IPS-18c (cell line): ENCODE results near the gene ZBTB20.

ENCODE experiments used
- H3K4me3 ChIP-seq: 2 replicates; pipeline ENCODE4 v1.7.0; 2013; ENCODE audit warnings: low read depth, mild to moderate bottlenecking, low read length, moderate library complexity; ENCODE audit not compliant: insufficient read depth
- H3K9me3 ChIP-seq: one replicate; pipeline ENCODE4 v1.6.1; 2013; ENCODE audit warnings: mild to moderate bottlenecking, low read length, moderate library complexity; ENCODE audit not compliant: control insufficient read depth, insufficient read depth

Gene ZBTB20

DNA sequence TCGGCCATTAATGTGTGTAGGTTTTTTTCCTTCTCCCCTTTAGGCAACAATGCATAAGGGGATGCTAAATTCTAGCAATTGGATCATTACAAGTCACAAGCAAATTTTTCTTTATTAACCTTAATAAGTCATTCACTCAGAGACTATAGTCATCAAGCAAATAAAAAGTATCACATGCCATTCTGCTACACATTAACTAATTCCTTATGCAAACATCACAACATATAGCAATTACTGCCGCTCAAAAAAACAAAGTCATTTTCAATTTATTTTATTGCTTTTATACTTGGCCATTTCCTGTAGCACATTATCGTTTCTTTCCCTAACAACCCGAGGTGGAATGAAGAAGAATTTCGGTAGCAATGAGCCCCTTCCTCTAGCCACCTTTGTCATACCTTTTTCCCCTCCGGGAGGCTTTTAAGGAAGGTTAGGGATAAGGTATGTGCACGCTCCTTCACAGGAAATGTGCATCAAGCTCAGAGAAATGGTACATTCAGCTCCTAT lies 432.1 kb downstream of the ZBTB20 start:
- Histone ChIP-seq H3K4me3 (no peak overlapping the region), H3K9me3 (no peaks in the 10 kb centered on the region)

DNA sequence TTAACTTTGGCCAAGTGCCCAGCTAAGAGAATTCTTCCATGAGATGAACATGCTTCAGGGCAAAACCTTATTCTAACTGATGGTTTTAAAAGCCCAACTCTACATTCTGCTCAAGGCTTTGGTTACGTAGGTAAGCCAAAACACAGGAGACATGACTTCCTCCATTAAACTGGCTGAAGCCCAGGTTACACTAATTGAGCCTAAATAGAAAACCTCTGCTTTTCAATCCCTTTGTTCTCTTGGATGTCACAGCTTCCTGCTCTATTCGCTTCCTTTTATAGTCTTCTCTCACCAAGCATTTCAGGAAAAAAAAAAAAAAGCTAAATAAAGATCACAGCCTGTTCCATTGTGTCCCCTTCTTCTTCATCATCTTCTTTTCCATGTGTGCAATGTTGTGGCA lies 432.9 kb downstream of the ZBTB20 start:
- no peak overlapping the region for H3K4me3 ChIP-seq
- no peaks in the 10 kb centered on the region for H3K9me3 ChIP-seq

DNA sequence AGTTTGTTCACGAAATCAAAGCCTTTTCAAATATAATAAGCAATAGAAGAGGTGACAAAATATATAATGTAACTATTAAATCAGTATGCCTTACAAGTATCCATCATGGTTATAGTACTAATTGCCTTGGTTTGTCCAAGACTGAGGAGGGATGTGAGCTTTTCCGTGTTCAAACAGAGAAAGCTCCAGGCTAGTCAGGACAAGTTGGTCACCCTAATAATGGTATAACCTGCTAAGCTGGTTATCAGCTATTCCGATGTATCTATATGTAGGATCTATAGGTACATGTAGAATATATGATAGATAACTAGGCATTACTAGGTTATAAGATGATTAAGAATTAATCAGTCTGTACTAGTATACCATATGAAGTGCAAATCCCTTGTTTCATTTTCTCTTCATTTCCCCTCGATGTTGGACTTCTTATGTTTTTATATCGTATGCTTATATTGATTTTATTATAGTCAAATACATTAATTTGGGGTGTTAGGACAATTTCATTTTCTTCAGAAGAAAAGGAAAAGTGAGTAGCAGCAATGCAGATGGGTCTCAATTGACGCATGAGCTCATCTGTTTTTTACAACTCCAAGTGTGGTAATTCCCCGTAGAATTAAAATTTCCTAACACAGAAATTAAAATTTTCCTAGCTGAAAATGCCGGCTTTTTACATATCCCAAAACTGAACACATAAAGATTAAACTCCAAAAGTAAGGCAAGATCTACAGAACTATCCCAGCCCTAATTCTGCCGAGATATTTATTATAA lies 434.2 kb downstream of the ZBTB20 start:
- no peak overlapping the region for H3K4me3 ChIP-seq
- no peaks in the 10 kb centered on the region for H3K9me3 ChIP-seq

DNA sequence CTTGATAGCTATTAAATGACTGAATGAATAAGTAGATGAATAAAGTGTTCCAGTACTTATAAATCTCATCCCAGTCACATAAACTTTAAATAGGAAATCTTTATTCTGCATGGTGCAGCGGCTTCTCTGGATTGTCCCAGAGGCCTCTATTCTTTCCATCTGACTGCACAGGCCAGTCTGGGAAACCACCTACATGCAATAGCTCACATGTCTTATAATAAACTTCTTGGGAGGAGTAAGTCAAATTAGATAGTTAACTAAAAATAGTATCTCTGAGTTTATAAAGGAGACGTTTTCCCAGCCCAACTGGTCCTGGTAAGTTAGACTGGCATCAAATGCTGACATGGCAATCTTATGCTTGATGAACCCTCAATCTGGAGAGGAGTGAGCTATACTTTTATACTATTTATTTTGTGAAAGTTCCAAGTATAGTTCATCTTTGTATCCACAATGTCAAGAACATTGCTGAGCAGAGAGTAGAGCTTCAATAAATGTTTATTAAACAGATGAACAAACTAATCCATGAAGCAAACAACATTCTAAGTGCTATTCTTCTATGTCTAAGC lies 435.7 kb downstream of the ZBTB20 start:
- H3K4me3 ChIP-seq, result no peak overlapping the region
- no peaks in the 10 kb centered on the region for H3K9me3 ChIP-seq

DNA sequence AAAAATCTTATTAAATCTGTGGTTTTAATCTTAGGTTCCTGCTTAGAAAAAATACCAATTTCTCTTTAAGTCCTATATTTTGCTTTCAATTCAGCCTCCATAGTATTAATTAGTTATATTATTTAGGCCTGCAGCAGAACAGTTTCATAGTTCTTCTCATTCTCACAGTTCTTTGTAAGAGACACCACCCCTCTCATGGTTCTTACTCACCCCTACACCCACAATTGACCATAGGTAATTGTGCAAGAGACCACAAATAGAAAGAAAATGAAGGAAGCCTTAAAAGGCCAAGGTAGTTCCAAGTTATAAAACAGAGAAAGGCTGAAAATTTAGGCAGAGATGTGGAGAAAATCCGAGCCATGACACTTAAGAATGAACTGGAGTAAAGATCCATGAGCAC lies 438.0 kb downstream of the ZBTB20 start:
- no peaks in the 10 kb centered on the region for H3K9me3 ChIP-seq
- H3K4me3 ChIP-seq, result no peak overlapping the region

DNA sequence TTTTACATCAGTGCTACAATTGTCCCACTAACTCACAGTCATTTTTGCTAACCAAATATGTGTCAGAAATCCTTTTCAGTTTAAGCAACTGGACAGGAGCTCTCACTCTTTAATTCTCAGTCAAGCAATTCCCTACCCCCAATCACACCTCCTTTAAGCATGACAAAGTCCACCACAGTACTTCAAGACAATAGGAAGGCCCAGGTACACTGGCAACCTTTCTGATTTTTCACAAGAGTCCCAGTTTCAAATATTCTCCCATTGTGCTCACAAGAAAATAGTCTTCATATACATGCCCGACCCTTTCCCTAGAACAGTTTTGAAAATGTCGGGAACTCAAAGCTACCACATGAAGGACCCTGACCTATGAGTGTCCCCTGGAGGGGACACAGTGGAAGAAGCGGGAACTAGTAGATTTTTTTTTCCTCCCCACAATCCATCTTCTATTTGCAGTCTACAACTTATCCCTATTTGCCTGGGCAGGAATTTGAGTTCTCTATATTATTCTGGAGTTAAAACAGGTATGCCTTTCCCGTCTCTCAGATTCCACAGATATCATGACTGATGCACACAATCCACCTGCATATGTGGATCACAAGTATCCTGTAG lies 439.7 kb downstream of the ZBTB20 start:
- Histone ChIP-seq H3K9me3 (no peaks in the 10 kb centered on the region), H3K4me3 (no peak overlapping the region)

DNA sequence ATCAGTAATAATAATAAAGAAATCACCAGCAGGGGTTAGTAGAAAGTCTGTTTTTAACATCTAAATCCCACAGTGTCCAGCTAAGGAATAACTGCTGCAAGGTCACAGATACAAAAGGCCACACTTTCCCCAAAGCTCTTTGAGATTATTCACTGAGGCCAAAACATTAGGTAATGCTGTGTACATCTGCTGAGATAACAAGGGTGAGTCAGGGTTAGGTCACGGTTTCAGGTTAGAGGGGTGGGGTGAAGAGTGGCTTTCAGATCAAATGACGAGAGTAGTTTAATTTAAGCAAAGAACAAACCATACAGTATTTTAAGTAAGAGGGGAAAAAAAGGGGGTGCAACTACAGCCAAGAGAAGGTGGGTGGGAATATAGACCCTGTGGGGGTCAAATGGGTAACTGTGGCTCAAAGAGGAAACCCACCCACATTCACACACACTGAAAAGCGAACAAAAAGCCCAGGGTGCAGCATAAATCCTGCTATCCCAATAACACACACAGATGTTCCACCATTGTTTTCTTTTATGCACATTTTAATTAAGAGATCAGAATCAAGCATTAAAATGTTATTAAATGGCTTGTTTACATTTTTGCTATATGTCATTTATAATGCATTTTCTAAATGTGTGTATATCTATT lies 440.4 kb downstream of the ZBTB20 start:
- H3K4me3 ChIP-seq, result no peak overlapping the region
- no peaks in the 10 kb centered on the region for H3K9me3 ChIP-seq

DNA sequence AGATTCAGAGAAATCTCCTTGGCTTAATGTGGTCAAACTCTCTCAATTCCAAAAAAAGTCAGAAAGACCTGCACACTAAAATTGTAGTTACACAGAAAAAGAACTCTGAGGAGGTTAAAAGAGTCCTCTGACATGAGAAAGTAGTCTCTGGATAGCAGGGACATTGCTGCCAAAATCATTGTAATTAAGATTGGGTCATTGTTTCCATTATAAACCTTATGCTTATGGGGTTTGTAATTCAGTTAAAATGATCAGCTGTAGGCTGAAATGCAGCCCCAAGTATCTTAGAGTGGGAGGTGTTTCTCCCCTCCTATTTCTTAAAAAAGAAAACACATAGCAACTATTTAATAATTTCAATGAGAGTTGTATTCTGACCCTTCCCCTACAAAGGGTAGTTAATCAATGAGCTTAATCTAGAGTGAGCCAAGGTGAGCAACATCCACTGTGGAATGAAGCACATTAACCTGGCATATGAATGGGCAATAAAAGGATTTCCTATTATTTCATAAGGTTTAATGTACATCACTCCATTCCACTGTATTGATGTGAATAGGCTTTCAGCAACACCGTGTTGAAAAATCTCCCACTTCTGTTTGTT lies 446.4 kb downstream of the ZBTB20 start:
- H3K9me3 ChIP-seq, result no peaks in the 10 kb centered on the region
- H3K4me3 ChIP-seq, result no peak overlapping the region

DNA sequence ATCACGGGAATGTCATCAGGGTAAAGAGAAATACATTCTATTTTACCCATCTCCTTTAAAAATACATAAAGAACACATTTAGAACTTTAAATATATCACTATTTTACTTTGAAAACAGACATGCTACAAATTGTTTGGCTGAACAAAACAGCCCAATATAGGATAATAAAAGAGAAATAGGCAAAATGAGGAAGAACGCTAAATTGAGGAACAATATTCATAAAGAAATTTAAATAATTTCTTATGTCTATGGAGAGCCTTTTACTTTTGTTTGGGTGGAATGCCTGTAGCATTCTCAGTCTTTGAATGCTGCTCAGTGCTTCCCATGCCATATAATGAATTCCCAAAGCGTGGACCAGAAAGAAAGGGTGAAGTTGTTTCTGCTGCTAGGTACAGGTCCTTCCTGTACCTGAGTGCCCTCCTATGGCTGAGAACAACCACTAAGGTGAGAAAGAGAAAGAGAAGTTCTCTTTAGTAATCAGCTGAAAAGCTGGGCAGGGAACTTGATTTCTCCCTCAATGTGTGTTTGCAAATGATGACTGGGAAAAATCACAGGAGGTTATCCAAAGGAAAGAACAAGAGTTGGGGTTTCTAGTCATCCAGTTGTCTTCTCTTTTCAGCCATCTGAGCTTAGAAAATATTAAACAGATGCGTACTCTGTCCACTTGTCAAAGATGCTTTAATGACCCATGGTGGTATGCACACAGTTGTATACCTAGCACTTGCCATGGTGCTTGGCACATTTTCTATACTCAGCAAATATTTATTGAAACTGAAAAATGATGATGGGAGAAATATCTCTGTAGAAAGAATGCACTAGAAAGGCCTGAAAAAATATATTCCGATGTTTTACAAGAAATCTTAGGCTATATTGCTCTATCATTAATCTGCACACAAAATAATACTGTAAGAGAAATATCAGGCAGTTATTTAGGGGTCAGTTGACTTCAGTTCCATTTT lies 448.7 kb downstream of the ZBTB20 start:
- H3K9me3 ChIP-seq, result no peaks in the 10 kb centered on the region
- H3K4me3 ChIP-seq, result no peak overlapping the region

DNA sequence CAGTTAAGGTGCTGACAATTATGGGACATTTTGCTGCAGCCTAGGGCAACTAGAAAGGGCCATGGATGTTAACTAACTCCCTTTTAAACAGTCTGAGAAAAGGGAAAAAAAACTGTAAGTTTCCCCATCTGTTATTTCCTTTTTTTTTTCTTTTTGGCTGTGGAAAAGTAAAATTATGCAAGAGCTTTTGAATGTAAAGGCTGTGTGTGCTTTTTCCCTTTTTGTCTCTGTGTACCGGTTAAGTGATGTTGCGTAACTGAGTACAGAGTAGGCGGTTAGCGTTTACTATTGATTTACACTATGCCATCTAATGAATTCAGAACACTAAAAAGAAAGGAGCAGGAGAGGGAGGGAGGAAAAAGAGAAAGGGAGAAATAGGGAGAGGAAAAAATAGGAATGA lies 449.7 kb downstream of the ZBTB20 start:
- H3K4me3 ChIP-seq, result no peak overlapping the region
- H3K9me3 ChIP-seq, result no peaks in the 10 kb centered on the region

DNA sequence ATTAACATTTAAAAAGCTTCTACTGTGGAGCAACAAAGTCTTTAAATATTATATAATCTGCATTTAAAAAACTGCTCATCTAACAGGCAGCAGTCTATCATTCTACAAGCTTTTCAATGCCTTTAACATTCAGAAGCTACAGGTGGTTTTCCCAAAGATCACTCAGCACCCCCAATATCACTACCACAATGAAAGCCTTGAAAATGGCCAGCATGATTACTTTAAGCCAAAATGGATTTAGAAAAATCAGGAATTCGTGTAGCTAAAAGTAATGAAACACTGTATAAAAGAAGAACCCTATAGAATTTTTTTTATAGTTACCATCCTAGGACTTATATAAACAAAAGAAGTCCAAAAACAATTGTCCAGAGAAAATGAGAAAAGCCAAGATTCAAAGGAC lies 452.8 kb downstream of the ZBTB20 start:
- no peaks in the 10 kb centered on the region for H3K9me3 ChIP-seq
- no peak overlapping the region for H3K4me3 ChIP-seq

DNA sequence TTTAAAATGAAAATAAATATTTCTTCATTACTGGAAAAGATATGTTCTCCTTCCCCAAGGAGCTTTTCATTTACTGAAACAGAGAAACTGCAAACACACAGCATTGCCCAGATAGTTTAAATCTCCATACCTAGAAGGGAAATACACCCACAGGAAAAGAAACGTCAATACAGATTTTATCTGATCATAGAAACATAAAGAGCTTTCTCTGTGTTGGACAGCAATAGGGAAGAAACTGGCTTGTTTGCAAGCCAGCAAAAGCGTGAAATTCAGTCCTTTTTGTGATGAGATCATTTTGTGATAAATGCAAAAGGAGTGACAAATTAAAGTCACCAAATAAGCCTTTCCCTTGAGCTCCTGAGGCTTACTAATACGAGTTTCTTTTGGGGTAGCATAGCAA lies 455.2 kb downstream of the ZBTB20 start:
- Histone ChIP-seq H3K9me3 (no peaks in the 10 kb centered on the region), H3K4me3 (no peak overlapping the region)

DNA sequence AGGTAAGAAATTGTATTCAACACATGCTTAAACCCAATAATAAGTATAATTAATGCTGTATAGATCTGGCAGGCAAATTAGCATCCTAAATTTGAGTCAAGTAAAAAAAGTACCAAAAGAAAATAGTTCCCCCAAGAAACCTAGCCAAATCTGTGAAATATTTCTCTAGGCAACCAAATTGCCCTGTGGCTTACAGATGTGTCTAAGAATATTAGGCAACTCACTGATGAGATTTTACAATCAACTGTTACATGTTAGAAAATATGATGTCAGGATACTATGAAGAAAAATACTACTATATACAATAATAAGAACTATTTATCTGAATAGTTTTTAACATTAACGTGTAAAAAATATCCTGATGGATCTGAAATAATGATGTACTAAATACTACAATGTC lies 456.2 kb downstream of the ZBTB20 start:
- Histone ChIP-seq H3K9me3 (no peaks in the 10 kb centered on the region), H3K4me3 (no peak overlapping the region)

DNA sequence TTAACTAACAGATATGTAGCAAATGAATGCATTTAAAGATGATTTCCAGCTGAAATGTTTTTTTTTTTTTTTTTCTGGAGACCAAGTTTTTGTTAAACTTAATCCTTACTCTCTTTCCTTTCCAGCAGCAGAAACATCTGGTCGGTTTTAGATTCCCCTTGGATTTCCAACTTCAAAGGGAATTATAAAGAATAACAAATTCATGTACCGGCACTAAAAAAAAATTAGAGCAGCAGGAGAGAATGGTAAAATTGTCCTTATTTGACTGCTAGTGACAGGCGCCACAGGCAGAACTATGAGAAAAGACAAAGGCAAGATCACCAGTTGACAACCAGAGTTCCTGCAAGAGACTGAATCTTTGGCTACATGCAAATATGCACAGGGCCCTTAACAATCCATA lies 459.9 kb downstream of the ZBTB20 start:
- H3K4me3 ChIP-seq, result no peak overlapping the region
- H3K9me3 ChIP-seq, result no peaks in the 10 kb centered on the region

DNA sequence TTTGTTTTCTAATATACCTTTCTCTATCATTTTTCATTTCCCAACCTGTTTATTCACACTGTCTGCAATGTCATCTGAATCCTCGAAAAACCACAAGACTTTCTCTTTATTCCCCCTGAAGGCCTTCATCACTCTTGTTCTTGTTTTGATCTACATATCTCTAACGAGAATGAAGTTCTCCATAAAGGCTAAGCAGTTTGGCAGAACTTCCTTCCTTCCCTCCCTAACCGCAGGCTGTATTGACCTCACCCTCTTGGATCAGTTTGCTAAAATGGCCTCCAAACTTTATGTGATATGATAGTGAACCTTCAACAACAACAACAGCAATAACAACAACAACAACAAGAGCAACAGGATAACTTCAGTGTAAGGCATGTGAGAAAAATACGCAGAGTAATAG lies 460.5 kb downstream of the ZBTB20 start:
- H3K9me3 ChIP-seq, result no peaks in the 10 kb centered on the region
- H3K4me3 ChIP-seq, result no peak overlapping the region

DNA sequence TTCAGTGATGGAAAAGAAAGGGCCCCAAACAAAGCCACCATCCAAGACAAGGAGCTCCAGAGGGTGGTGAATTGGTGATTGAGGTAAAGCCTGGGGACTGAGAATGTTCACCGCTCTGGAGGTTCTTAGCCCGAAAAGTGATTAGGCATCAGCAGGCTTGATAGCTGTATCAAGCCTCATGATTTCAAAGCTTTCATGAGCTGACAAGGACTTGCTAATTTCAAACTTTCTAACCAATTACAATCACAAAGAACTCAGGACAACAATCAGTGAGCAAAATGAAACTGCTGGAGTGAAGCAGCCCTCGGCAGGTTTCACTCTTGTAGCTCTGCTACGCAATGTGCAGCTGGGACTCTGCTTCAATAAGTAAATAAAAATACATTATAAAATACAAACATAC lies 461.9 kb downstream of the ZBTB20 start:
- no peak overlapping the region for H3K4me3 ChIP-seq
- no peaks in the 10 kb centered on the region for H3K9me3 ChIP-seq

DNA sequence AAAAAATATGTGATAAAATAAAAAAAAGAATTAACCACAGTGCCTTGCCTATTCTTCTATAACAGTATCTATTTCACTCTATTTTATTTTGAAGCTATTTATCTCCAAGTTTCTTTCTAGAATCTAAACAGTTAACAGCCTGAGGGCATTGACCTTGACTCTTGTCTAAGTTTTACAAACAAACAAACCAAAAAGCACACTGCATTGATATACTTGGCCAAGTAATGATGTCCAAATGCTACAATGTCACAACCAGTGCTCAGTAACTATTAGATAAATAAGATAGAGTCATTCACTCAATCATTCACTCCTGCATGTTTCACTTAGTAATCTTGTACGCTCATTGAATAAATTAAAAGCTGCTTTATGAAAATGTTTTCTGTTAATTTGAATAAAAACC lies 466.8 kb downstream of the ZBTB20 start:
- Histone ChIP-seq H3K4me3 (no peak overlapping the region), H3K9me3 (no peaks in the 10 kb centered on the region)
